ENCODE measurements around the gene ATG16L1.

GRCh38 chr2:233338812-233339368 lies 87.4 kb downstream of the ATG16L1 start:
- TF ChIP-seq ZNF366 (tag by site-specific recombination; conservative IDR thresholded peaks at IDR 0.05): no peak
- TF ChIP-seq ZNF148 (tag by site-specific recombination; IDR thresholded peaks at IDR 0.05; ENCODE audit: borderline replicate concordance): no peak
- TF ChIP-seq ZBTB8A (tag by site-specific recombination; IDR thresholded peaks at IDR 0.05): no peak
- TF ChIP-seq, protein P1, sequence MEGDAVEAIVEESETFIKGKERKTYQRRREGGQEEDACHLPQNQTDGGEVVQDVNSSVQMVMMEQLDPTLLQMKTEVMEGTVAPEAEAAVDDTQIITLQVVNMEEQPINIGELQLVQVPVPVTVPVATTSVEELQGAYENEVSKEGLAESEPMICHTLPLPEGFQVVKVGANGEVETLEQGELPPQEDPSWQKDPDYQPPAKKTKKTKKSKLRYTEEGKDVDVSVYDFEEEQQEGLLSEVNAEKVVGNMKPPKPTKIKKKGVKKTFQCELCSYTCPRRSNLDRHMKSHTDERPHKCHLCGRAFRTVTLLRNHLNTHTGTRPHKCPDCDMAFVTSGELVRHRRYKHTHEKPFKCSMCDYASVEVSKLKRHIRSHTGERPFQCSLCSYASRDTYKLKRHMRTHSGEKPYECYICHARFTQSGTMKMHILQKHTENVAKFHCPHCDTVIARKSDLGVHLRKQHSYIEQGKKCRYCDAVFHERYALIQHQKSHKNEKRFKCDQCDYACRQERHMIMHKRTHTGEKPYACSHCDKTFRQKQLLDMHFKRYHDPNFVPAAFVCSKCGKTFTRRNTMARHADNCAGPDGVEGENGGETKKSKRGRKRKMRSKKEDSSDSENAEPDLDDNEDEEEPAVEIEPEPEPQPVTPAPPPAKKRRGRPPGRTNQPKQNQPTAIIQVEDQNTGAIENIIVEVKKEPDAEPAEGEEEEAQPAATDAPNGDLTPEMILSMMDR (tag by site-specific recombination; IDR thresholded peaks at IDR 0.05): no peak
- TF ChIP-seq ZNF266 (tag by site-specific recombination; IDR thresholded peaks at IDR 0.05; ENCODE audit: low read depth): no peak
- TF ChIP-seq ZNF670 (tag by site-specific recombination; IDR thresholded peaks at IDR 0.05; ENCODE audit: low read depth): no peak
- TF ChIP-seq, protein P2, sequence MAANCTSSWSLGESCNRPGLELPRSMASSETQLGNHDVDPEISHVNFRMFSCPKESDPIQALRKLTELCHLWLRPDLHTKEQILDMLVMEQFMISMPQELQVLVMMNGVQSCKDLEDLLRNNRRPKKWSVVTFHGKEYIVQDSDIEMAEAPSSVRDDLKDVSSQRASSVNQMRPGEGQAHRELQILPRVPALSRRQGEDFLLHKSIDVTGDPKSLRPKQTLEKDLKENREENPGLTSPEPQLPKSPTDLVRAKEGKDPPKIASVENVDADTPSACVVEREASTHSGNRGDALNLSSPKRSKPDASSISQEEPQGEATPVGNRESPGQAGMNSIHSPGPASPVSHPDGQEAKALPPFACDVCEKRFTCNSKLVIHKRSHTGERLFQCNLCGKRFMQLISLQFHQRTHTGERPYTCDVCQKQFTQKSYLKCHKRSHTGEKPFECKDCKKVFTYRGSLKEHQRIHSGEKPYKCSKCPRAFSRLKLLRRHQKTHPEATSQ (tag by site-specific recombination; IDR thresholded peaks at IDR 0.05): no peak
- TF ChIP-seq ZNF24 (tag by site-specific recombination; IDR thresholded peaks at IDR 0.05): no peak
- TF ChIP-seq ZNF549 (tag by site-specific recombination; IDR thresholded peaks at IDR 0.05): no peak
- no peak for TF ChIP-seq YY1 (tag by site-specific recombination; IDR thresholded peaks at IDR 0.05)
- TF ChIP-seq, protein P3, sequence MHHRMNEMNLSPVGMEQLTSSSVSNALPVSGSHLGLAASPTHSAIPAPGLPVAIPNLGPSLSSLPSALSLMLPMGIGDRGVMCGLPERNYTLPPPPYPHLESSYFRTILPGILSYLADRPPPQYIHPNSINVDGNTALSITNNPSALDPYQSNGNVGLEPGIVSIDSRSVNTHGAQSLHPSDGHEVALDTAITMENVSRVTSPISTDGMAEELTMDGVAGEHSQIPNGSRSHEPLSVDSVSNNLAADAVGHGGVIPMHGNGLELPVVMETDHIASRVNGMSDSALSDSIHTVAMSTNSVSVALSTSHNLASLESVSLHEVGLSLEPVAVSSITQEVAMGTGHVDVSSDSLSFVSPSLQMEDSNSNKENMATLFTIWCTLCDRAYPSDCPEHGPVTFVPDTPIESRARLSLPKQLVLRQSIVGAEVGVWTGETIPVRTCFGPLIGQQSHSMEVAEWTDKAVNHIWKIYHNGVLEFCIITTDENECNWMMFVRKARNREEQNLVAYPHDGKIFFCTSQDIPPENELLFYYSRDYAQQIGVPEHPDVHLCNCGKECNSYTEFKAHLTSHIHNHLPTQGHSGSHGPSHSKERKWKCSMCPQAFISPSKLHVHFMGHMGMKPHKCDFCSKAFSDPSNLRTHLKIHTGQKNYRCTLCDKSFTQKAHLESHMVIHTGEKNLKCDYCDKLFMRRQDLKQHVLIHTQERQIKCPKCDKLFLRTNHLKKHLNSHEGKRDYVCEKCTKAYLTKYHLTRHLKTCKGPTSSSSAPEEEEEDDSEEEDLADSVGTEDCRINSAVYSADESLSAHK (tag by site-specific recombination; IDR thresholded peaks at IDR 0.05): no peak
- TF ChIP-seq SP2 (tag by site-specific recombination; IDR thresholded peaks at IDR 0.05): no peak
- no peak for TF ChIP-seq ZNF610 (tag by site-specific recombination; IDR thresholded peaks at IDR 0.05; ENCODE audit: borderline replicate concordance)
- TF ChIP-seq ZNF202 (tag by site-specific recombination; IDR thresholded peaks at IDR 0.05; ENCODE audit: borderline replicate concordance): no peak

Measured in HEK293 (cell line).